ENCODE measurements around the gene RCAN3.
"Not testable (repeated sequence)": the region's sequence is repeated elsewhere in the genome, so short reads cannot be mapped to it uniquely, and the experiment has no call there.

Gene RCAN3

DNA sequence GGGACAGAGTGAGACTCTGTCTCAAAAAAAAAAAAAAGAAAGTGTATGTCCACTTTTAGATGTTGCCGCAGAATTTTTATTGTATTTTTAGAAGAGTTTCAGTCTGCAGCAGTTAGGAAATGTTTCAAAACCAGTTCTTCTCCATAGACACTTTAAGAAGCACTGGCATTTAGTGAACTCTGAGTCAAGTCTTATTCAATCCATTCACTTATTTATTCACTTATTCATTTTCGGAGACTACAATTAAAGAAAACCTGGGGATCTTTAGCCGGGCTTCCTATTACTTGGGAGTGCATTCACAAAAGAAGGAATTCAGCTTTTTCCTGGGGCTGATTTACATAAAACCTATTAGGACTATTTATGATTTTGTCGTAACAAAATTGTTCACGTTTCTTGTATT lies 12.3 kb downstream of the RCAN3 start:
- DNase-seq (ENCODE audit: low spot score) = no peak

GRCh38 chr1:24515671-24516209 lies 13.1 kb downstream of the RCAN3 start:
- DNase-seq (ENCODE audit: low spot score) = peak; percentile 41

DNA sequence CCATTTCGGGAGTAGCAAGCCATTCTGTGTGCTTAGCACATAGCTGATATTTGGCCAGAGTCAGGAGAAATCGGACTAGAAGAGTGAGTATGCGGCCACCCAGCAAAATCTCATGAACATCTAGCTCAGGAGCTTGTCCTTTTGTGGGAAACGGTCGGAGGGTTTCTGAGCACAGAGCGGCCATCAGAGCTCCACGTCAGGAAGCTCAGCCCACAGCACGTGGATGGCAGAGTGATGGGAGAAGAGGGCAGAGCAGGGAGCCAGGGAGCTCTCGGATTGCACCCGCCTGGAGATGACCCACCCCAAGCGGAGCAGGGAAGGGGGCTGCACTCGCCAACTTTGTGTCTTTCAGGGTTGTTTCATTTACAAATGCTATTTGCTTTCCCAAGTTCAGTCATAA lies 13.9 kb downstream of the RCAN3 start:
- no peak for DNase-seq (ENCODE audit: low spot score)

GRCh38 chr1:24517898-24518297 lies 15.3 kb downstream of the RCAN3 start:
- DNase-seq (ENCODE audit: low spot score) = no peak

GRCh38 chr1:24520282-24520681 lies 17.6 kb downstream of the RCAN3 start:
- DNase-seq (ENCODE audit: low spot score) = not testable (repeated sequence)

DNA sequence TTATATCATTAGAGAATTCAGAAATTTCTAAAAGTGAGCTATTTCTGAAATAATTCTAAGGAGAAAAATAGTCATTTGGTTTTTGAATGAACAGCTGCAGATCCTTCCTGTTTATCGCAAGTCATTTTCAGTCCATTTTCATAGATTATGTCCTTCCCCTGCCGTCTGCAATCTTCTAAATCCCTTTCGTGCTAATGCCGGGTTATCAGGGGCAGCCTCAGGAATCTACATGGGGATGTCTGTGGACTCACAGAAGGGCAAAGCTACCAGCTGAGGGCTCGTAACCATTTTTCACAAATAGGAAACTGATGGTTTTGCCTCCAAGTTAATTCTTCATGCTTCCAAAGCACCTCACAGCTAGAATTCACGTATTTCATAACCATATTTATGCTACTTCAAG lies 23.0 kb downstream of the RCAN3 start:
- no peak for DNase-seq (ENCODE audit: low spot score)

DNA sequence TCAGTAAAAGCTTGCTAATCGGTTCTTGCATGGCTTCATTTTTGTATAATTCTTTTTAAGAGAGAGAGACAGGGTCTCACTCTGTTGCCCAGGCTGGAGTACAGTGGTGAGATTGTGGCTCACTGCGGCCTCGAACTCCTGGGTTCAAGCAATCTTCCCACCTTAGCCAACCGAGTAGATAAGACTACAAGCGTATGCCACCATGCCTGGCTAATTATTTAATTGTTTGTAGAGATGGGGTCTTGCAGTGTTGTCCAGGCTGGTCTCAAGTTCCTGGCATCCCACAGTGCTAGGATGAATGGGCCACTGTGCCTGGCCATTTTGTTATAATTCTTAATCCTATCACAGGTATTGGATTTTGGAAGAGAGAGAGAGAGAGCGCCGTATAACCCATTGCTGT lies 23.4 kb downstream of the RCAN3 start:
- DNase-seq (ENCODE audit: low spot score) = no peak

GRCh38 chr1:24526940-24527542 lies 24.4 kb downstream of the RCAN3 start:
- peak; percentile 41 for DNase-seq (ENCODE audit: low spot score)

GRCh38 chr1:24528744-24529143 lies 26.1 kb downstream of the RCAN3 start:
- no peak for DNase-seq (ENCODE audit: low spot score)

GRCh38 chr1:24529292-24529691 lies 26.7 kb downstream of the RCAN3 start:
- DNase-seq (ENCODE audit: low spot score) = not testable (repeated sequence)

DNA sequence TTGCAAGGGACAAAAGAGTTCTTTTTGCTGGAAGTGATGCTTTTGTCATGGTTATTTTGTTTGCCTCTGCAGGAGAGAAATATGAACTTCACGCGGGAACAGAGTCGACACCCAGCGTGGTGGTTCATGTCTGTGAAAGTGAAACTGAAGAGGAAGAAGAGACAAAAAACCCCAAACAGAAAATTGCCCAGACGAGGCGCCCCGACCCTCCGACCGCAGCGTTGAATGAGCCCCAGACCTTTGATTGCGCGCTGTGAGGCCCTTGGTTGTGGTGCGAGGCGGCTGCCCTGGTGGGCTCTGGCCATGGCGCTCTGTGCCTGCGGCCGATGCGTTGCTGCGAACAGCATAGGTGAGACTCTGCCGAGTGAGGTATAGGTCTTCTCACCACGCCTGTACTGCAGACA lies 32.4 kb downstream of the RCAN3 start:
- DNase-seq (ENCODE audit: low spot score) = no peak

- no peak for DNase-seq (ENCODE audit: low spot score)
Observed at GRCh38 chr1:24535778-24536177, 33.1 kb downstream of the RCAN3 start.

DNA sequence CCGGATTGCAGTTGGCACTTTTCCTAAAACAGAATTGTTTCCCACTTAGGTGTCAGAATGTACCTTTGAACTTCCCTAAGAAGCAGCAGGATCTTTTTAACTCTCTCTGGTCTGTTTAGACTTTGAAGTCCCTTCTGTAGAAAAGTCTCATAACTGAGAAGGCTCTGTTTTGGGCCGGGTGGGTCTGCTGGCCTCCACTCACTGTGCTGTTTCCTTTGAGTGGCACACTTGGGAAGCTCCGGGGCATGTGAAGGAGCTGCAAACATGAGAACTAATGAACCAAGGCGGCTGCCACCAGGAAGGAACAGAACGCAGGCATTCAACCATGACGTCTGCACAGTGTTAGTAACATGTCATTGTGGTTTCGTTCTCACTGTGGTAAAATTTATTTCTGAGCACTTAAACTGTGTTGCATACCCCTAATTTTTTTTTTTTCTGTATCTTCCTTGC lies 33.8 kb downstream of the RCAN3 start:
- no peak for DNase-seq (ENCODE audit: low spot score)

GRCh38 chr1:24540051-24540905 lies 37.6 kb downstream of the RCAN3 start:
- no peak for DNase-seq (ENCODE audit: low spot score)

GRCh38 chr1:24540906-24541710 lies 38.5 kb downstream of the RCAN3 start:
- peak; percentile 71 for DNase-seq (ENCODE audit: low spot score)

DNA sequence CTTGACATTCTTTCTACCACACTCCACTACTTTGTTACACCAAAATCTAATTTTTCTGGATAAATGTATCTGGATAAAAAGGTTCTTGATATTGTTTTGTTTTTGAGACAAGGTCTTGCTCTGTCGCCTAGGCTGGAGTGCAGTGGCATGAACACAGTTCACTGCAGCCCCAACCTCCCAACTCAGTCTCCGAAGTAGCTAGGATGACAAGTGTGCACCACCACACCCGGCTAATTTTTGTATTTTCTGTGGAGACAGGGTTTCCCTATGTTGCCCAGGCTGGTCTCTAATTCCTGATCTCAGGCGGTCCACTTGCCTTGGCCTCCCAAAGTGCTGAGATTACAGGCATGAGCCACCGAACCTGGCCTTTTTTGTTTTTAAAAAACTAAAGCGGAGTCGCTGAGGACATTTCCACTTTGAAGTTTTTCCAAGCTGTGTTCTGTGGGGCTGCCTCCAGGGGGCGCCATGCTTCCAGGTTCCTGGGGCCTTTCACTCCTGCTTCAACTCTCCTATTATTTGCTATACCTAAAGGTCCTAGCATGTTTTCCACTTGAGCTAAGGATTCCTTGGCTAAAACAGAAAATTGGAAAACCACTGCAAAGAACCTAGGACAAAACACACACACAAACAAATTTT lies 39.2 kb downstream of the RCAN3 start:
- DNase-seq (ENCODE audit: low spot score) = no peak

GRCh38 chr1:24544239-24544638 lies 41.6 kb downstream of the RCAN3 start:
- DNase-seq (ENCODE audit: low spot score) = no peak

- no peak for DNase-seq (ENCODE audit: low spot score)
Observed at GRCh38 chr1:24545662-24546061, 43.0 kb downstream of the RCAN3 start.

DNA sequence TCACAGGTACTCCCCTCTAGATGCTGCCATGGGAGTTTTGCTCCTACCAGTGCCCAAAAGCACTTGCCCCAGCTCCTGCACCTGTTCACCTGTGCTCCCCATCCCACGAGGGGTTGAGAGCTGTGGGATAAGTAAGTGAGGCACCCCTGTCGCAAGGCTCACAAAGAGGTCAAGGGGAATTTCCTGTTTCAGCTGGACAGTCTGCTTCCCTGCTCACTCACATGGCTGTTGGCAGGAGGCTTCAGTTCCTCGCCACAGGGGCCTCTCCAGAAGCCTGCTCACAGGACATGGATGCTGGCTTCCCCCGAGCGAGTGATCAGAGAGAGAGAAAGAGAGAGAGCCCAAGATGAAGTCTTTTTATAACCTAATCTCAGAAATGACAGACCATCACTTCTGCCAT lies 44.6 kb downstream of the RCAN3 start:
- no peak for DNase-seq (ENCODE audit: low spot score)

DNA sequence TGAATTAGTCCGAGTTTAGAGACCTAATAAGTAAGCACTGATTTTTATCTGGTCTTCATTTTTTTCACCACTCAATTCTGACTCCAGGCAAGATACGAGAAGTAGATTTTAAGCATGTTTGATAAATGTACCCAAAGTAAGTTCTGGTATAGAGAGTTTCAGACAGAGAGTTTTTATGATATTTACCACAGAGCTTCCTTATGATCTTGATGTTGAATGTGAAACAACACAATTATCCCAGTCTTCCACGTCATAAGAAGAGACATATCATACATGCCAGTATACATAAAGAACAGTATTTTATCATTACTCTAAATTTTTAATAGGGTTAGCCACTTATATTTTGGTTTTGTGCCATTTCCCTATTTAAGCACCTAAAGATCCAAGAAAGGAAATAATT lies 45.4 kb downstream of the RCAN3 start:
- DNase-seq (ENCODE audit: low spot score) = no peak

GRCh38 chr1:24549210-24549609 lies 46.6 kb downstream of the RCAN3 start:
- not testable (repeated sequence) for DNase-seq (ENCODE audit: low spot score)
